Natural killer cell (primary cell): ENCODE data around the gene NEU4. TPM values are rescaled to one million over a fixed set of nuclear protein-coding genes. Genes with fewer than 3 reads are reported as not detected.

Experiments used
- ATAC-seq, 3 donors: fragments of 150-1000 bp in 2 of 3; fragments of 200-7000 bp in 1 of 3; cut with Tn5 transposase; 1 replicate in 1 of 3; 2 replicates in 2 of 3; pipeline ENCODE4 v1.10.0; 2021; ENCODE audit warnings: mild to moderate bottlenecking in 2 of 3, moderate library complexity in 2 of 3
- DNase-seq, 2 donors: peaks; one replicate each; pipeline versions ENCODE4 v3.0.0 to v3.0.0-alpha.2; 2013 to 2021; ENCODE audit warnings: mixed read lengths in 1 of 2
- H3K27ac ChIP-seq: one replicate; pipeline ENCODE4 v1.5.1; 2013; ENCODE audit warnings: mild to moderate bottlenecking, low read length
- H3K27me3 ChIP-seq: one replicate; pipeline ENCODE4 v1.6.1; 2013; ENCODE audit warnings: low read length; ENCODE audit not compliant: control insufficient read depth, insufficient read depth
- H3K36me3 ChIP-seq: one replicate; pipeline ENCODE4 v1.6.1; 2013; ENCODE audit warnings: low read length; ENCODE audit not compliant: control insufficient read depth, insufficient read depth
- H3K4me1 ChIP-seq: one replicate; pipeline ENCODE4 v1.6.1; 2013; ENCODE audit warnings: low read length; ENCODE audit not compliant: control insufficient read depth, insufficient read depth
- H3K4me3 ChIP-seq: one replicate; pipeline ENCODE4 v1.5.1; 2013; ENCODE audit warnings: low read length
- H3K9me3 ChIP-seq: one replicate; pipeline ENCODE4 v1.6.1; 2013; ENCODE audit warnings: low read length; ENCODE audit not compliant: control insufficient read depth, insufficient read depth
- H3K27ac Mint-ChIP-seq, 2 donors: one replicate each; pipeline ENCODE4 v1.8.0; 2022; ENCODE audit warnings: mild to moderate bottlenecking in 2 of 2, mixed read lengths in 2 of 2, moderate library complexity in 1 of 2
- H3K27me3 Mint-ChIP-seq, 2 donors: one replicate each; pipeline ENCODE4 v1.8.0; 2022; ENCODE audit warnings: low read depth in 2 of 2, mixed read lengths in 2 of 2
- H3K36me3 Mint-ChIP-seq: one replicate; pipeline ENCODE4 v1.8.0; 2022; ENCODE audit warnings: mixed read lengths
- H3K4me1 Mint-ChIP-seq, 2 donors: one replicate each; pipeline ENCODE4 v1.8.0; 2022; ENCODE audit warnings: mixed read lengths in 2 of 2
- H3K4me3 Mint-ChIP-seq: one replicate; pipeline ENCODE4 v1.8.0; 2022; ENCODE audit warnings: mild to moderate bottlenecking, moderate library complexity, mixed read lengths
- H3K9me3 Mint-ChIP-seq, 2 donors: one replicate each; pipeline ENCODE4 v1.8.0; 2022; ENCODE audit warnings: mixed read lengths in 2 of 2
- WGBS: methylation state at CpG from one replicate; pipeline ENCODE4 v1.1.7; 2013; ENCODE audit warnings: missing lambda C conversion rate; ENCODE audit not compliant: insufficient coverage; 5-methylcytosine and 5-hydroxymethylcytosine counted together
- intact Hi-C: fragments of 100-400 bp; cut with micrococcal nuclease; formaldehyde crosslinking; loops from one replicate; pipeline ENCODE4 v1.14.2; 2022
- total RNA-seq, 4 donors: library from RNA; stranded (reverse); fragments of 120-200 nt in 1 of 4; gene quantifications; one replicate each; pipeline versions ENCODE4 v1.2.3 to v1.2.4, GENCODE V29; 2013 to 2022
- TF ChIP-seq, protein P1 (sequence below): fragments of 200-600 bp; IDR thresholded peaks from one replicate; pipeline ENCODE4 v1.8.0; 2022; ENCODE audit warnings: antibody characterized with exemption

Gene NEU4
- total RNA-seq, 3 donors from 2014 or later (not counting 1 experiment from before 2014, with no cell fraction given) = 0.39 to 6.6 (median 2.2) TPM

DNA sequence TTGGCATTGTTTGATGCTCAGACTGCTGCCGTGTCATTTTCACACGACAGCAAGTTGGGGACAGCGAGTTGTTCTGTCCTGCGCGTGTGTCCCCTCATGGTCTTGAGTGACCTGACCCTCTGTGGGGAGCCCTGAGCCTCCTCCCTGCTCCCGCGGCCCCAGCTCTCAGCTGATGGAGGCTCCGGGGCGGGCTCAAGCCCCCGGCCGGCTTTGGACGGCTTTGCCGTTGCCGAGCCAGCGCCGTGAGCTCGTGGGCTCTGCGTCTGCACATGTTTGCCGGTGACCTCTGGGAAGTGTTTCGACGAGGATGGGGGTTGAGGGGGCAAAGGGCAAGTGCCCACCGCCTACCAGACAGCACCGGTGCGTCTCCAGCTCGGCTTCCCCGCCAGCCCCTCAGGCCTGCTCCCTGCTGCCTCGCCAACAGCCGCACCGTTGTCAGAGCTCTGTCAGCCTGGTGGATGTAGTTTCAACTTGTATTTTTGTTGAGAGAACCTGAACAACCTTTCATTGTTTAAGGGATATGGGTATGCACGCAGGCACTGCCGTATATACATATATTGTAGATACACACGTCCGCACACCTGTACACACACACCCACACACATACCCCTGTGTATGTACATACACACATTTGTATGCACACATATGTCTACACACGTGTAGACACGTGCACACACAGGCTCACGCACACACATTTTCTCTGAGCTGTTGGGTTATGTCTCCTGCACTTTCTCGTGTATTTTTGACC, 36.0 kb downstream of the NEU4 start:
- H3K27me3 Mint-ChIP-seq = peaks cover 10 to 14% of the 10 kb centered on the region in 2 donors
- H3K9me3 Mint-ChIP-seq = no peaks in the 10 kb centered on the region
- ATAC-seq (no peak), DNase-seq (no peak)
- H3K4me1 Mint-ChIP-seq = peaks cover 45% of the 10 kb centered on the region in 2 donors
- WGBS = 92% methylated on average over 37 of the region's 37 CpGs
- Histone ChIP-seq H3K9me3 (no peaks in the 10 kb centered on the region), H3K4me3 (no peak overlapping the region), H3K4me1 (peaks cover 35% of the 10 kb centered on the region), H3K27me3 (no peaks in the 10 kb centered on the region), H3K36me3 (no peaks in the 10 kb centered on the region), H3K27ac (no peak overlapping the region)
- TF ChIP-seq, protein P1, sequence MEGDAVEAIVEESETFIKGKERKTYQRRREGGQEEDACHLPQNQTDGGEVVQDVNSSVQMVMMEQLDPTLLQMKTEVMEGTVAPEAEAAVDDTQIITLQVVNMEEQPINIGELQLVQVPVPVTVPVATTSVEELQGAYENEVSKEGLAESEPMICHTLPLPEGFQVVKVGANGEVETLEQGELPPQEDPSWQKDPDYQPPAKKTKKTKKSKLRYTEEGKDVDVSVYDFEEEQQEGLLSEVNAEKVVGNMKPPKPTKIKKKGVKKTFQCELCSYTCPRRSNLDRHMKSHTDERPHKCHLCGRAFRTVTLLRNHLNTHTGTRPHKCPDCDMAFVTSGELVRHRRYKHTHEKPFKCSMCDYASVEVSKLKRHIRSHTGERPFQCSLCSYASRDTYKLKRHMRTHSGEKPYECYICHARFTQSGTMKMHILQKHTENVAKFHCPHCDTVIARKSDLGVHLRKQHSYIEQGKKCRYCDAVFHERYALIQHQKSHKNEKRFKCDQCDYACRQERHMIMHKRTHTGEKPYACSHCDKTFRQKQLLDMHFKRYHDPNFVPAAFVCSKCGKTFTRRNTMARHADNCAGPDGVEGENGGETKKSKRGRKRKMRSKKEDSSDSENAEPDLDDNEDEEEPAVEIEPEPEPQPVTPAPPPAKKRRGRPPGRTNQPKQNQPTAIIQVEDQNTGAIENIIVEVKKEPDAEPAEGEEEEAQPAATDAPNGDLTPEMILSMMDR = no peak
- no peaks in the 10 kb centered on the region for H3K36me3 Mint-ChIP-seq
- H3K4me3 Mint-ChIP-seq = peak overlapping the region; percentile 82
- peak overlapping the region; percentile 64 to 71 for H3K27ac Mint-ChIP-seq
- intact Hi-C loops = loop anchor here (2.0 kb wide), 1 partner anchor 24 kb away; the partner anchor contains the start of gene RTP5

DNA sequence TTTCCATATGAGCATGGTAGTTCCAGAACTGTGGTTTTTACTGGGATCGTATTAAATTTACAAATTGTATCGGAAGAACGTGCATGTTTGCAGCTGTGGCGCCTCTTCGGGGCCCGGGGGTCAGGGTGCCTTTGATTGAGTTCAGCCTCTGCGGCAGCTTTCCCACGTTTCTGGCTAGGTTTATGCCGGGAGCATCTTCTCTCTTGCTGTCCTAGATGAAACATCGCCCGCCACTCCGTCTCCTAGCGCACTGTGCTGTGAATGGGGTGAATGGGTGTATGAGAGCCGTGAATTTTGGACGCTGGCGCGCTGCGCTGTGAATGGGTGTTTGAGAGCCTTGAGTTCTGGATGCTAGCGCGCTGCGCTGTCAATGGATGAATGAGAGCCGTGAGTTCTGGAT, 37.4 kb downstream of the NEU4 start:
- Histone ChIP-seq H3K27ac (no peak overlapping the region), H3K4me3 (no peak overlapping the region), H3K27me3 (no peaks in the 10 kb centered on the region), H3K9me3 (no peaks in the 10 kb centered on the region), H3K36me3 (no peaks in the 10 kb centered on the region), H3K4me1 (peaks cover 32% of the 10 kb centered on the region)
- H3K36me3 Mint-ChIP-seq = no peaks in the 10 kb centered on the region
- intact Hi-C loops = no loop called here
- 91% methylated on average over 22 of the region's 22 CpGs for WGBS
- peaks cover 10 to 16% of the 10 kb centered on the region in 2 donors for H3K27me3 Mint-ChIP-seq
- peak overlapping the region; percentile 62 for H3K4me3 Mint-ChIP-seq
- DNase-seq (no peak), ATAC-seq (no peak)
- TF ChIP-seq, protein P1 = no peak
- no peaks in the 10 kb centered on the region for H3K9me3 Mint-ChIP-seq
- peaks cover 36% of the 10 kb centered on the region in 2 donors for H3K4me1 Mint-ChIP-seq
- peak overlapping the region in 1 of 2 donors; percentile 64 for H3K27ac Mint-ChIP-seq

DNA sequence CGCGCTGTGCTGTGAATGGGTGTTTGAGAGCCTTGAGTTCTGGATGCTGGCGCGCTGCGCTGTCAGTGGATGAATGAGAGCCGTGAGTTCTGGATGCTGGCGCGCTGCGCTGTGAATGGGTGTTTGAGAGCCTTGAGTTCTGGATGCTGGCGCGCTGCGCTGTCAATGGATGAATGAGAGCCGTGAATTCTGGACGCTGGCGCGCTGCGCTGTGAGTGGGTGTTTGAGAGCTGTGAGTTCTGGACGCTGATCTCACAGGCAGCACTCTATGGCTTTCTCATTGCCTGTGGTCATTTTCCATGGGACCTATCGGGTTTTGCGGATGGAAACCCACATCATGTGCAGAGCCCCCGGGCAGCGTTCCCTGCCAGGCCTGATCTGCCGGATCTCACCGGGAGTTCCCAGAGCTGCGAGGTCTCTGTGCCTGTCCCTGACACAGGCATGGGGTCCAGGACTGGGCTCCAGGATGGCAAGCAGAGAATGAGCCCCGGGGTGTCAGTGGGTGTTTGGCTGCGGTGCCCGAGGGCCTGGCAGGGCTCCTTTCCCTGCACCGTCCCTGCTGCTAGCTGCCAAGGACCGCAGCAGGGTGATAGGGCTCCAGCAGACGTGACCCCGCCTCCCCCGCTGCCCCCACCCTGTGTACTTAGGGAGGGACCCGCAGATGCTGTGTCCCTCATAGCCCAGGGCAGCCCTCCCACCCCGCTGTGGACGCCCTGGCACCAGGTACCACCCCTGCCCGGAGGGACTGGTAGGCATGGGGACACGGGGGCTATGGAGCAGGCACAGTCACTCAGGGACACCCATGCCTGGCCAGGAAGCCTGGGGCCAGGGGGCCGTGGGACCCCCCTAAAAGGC, 40.0 kb downstream of the NEU4 start:
- Mint-ChIP-seq H3K27ac (no peak overlapping the region), H3K4me1 (peaks cover 19 to 20% of the 10 kb centered on the region in 2 donors), H3K27me3 (peaks cover 10 to 12% of the 10 kb centered on the region in 2 donors), H3K9me3 (no peaks in the 10 kb centered on the region), H3K36me3 (no peaks in the 10 kb centered on the region), H3K4me3 (no peak overlapping the region)
- Histone ChIP-seq H3K36me3 (no peaks in the 10 kb centered on the region), H3K9me3 (no peaks in the 10 kb centered on the region), H3K27me3 (no peaks in the 10 kb centered on the region), H3K4me3 (no peak overlapping the region), H3K27ac (no peak overlapping the region), H3K4me1 (peaks cover 16% of the 10 kb centered on the region)
- intact Hi-C loops = no loop called here
- no peak for DNase-seq
- WGBS = 93% methylated on average over 37 of the region's 39 CpGs
- TF ChIP-seq, protein P1 = no peak
- no peak for ATAC-seq
